ENCODE data around the gene SPHK1.
"Not testable (repeated sequence)": the region's sequence is repeated elsewhere in the genome, so short reads cannot be mapped to it uniquely, and the experiment has no call there.

SPHK1 gene

DNA sequence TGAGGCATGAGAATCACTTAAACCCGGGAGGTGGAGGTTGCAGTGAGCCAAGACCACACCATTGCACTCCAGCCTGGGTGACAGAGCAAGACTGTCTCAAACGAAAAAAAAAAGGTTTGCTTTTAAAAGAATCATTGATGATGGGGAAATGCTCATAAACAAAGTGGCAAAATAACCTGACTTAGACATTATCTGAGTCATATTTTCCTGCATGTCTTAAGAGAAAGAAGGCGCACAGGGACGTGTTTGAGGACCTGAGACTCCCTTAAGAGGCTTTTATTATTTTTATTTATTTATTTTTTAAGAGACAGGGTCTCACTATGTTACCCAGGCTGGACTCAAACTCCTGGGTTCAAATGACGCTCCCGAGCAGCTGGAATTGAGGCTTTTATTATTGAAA, 25.0 kb upstream of the SPHK1 start:
- H3K36me3 ChIP-seq (replicated peaks; ENCODE audit: low read depth, low read length) = no peaks in the 10 kb centered on the region
- H3K79me2 ChIP-seq (ENCODE audit: low read length) = no peaks in the 10 kb centered on the region
- H4K20me1 ChIP-seq (ENCODE audit: insufficient read depth, low read length) = no peaks in the 10 kb centered on the region
- H3K27ac ChIP-seq (ENCODE audit: low read length) = no peak overlapping the region
- no peak overlapping the region for H3K9ac ChIP-seq (ENCODE audit: low read length)
- no peaks in the 10 kb centered on the region for H3K9me3 ChIP-seq (ENCODE audit: insufficient read depth, low read length)
- H3K4me2 ChIP-seq (ENCODE audit: low read length) = no peak overlapping the region
- no peak overlapping the region for H2AFZ ChIP-seq (ENCODE audit: low read depth, low read length)
- TF ChIP-seq, protein P1, sequence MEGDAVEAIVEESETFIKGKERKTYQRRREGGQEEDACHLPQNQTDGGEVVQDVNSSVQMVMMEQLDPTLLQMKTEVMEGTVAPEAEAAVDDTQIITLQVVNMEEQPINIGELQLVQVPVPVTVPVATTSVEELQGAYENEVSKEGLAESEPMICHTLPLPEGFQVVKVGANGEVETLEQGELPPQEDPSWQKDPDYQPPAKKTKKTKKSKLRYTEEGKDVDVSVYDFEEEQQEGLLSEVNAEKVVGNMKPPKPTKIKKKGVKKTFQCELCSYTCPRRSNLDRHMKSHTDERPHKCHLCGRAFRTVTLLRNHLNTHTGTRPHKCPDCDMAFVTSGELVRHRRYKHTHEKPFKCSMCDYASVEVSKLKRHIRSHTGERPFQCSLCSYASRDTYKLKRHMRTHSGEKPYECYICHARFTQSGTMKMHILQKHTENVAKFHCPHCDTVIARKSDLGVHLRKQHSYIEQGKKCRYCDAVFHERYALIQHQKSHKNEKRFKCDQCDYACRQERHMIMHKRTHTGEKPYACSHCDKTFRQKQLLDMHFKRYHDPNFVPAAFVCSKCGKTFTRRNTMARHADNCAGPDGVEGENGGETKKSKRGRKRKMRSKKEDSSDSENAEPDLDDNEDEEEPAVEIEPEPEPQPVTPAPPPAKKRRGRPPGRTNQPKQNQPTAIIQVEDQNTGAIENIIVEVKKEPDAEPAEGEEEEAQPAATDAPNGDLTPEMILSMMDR (IDR thresholded peaks at IDR 0.05; ENCODE audit: low read depth, low read length) = no peak
- no peak for TF ChIP-seq EZH2phosphoT487 (IDR thresholded peaks at IDR 0.05; ENCODE audit: low read depth)
- no peaks in the 10 kb centered on the region for H3K27me3 ChIP-seq (ENCODE audit: low read depth, low read length)
- no peak overlapping the region for H3K4me3 ChIP-seq (ENCODE audit: low read length)
- peaks cover 15% of the 10 kb centered on the region; the same call in 1 of the 2 replicates for H3K4me1 ChIP-seq (ENCODE audit: low read length)

GRCh38 chr17:76359776-76360175, 24.6 kb upstream of the SPHK1 start:
- not testable (repeated sequence) for H2AFZ ChIP-seq (ENCODE audit: low read depth, low read length); H3K9me3 ChIP-seq (ENCODE audit: insufficient read depth, low read length); H3K4me2 ChIP-seq (ENCODE audit: low read length); H3K27me3 ChIP-seq (ENCODE audit: low read depth, low read length); H3K79me2 ChIP-seq (ENCODE audit: low read length); H3K27ac ChIP-seq (ENCODE audit: low read length); H4K20me1 ChIP-seq (ENCODE audit: insufficient read depth, low read length); H3K9ac ChIP-seq (ENCODE audit: low read length); H3K36me3 ChIP-seq (replicated peaks; ENCODE audit: low read depth, low read length); H3K4me3 ChIP-seq (ENCODE audit: low read length)
- H3K4me1 ChIP-seq (ENCODE audit: low read length) = peaks cover 13% of the 10 kb centered on the region; the same call in 1 of the 2 replicates

DNA sequence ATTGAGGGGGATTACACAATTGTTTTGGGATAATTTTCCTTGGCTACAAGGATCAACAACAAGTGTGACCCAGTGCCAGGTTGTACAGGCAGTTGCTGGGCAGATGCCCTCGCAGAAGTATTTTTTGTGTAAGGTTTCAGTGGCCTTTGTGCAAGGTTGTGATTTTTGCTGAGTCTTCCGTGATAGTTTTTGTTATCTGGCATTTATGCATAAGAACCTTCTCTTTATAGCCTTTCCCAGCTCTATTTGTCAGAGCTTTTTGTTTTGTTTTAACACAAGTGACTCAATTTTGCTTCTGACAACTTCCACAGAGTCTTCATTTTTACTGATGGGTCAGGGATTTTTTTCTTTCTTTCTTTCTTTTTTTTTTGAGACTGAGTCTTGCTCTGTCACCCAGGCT, 23.9 kb upstream of the SPHK1 start:
- Histone ChIP-seq H3K27ac (ENCODE audit: low read length) (no peak overlapping the region), H3K9me3 (ENCODE audit: insufficient read depth, low read length) (no peaks in the 10 kb centered on the region)
- TF ChIP-seq, protein P1 (IDR thresholded peaks at IDR 0.05; ENCODE audit: low read depth, low read length) = no peak
- TF ChIP-seq EZH2phosphoT487 (IDR thresholded peaks at IDR 0.05; ENCODE audit: low read depth) = no peak

GRCh38 chr17:76363107-76363842, 21.1 kb upstream of the SPHK1 start:
- TF ChIP-seq, protein P1 (IDR thresholded peaks at IDR 0.05; ENCODE audit: low read depth, low read length) = no peak
- no peak for TF ChIP-seq EZH2phosphoT487 (IDR thresholded peaks at IDR 0.05; ENCODE audit: low read depth)
- Histone ChIP-seq H3K27me3 (ENCODE audit: low read depth, low read length) (no peaks in the 10 kb centered on the region), H3K27ac (ENCODE audit: low read length) (no peak overlapping the region), H3K36me3 (replicated peaks; ENCODE audit: low read depth, low read length) (no peaks in the 10 kb centered on the region), H4K20me1 (ENCODE audit: insufficient read depth, low read length) (no peaks in the 10 kb centered on the region), H3K4me1 (ENCODE audit: low read length) (no peaks in the 10 kb centered on the region), H3K9me3 (ENCODE audit: insufficient read depth, low read length) (no peaks in the 10 kb centered on the region), H3K9ac (ENCODE audit: low read length) (no peak overlapping the region), H2AFZ (ENCODE audit: low read depth, low read length) (no peak overlapping the region), H3K4me3 (ENCODE audit: low read length) (no peak overlapping the region), H3K79me2 (ENCODE audit: low read length) (no peaks in the 10 kb centered on the region), H3K4me2 (ENCODE audit: low read length) (no peak overlapping the region)

More for the DNA sequence above, 23.9 kb upstream of the SPHK1 start:
- H3K36me3 ChIP-seq (replicated peaks; ENCODE audit: low read depth, low read length) = no peaks in the 10 kb centered on the region
- no peak overlapping the region for H3K4me2 ChIP-seq (ENCODE audit: low read length)
- H3K79me2 ChIP-seq (ENCODE audit: low read length) = no peaks in the 10 kb centered on the region
- no peak overlapping the region for H2AFZ ChIP-seq (ENCODE audit: low read depth, low read length)
- H4K20me1 ChIP-seq (ENCODE audit: insufficient read depth, low read length) = no peaks in the 10 kb centered on the region
- no peaks in the 10 kb centered on the region for H3K27me3 ChIP-seq (ENCODE audit: low read depth, low read length)
- no peak overlapping the region for H3K4me3 ChIP-seq (ENCODE audit: low read length)
- peaks cover 9% of the 10 kb centered on the region; the same call in 1 of the 2 replicates for H3K4me1 ChIP-seq (ENCODE audit: low read length)
- no peak overlapping the region for H3K9ac ChIP-seq (ENCODE audit: low read length)

Data from OCI-LY3 (cell line).